Stimulated activated naive CD8-positive, alpha-beta T cell treated with anti-CD3 and anti-CD28 coated beads, Interleukin-15, amount 100 ng/mL, for 72 hours (primary cell): Measurements from ENCODE around the gene ETDA.

Source experiments
- ATAC-seq: fragments of 150-1000 bp; cut with Tn5 transposase; 2 replicates; pipeline ENCODE4 v1.10.0; 2021; ENCODE audit warnings: mild to moderate bottlenecking, moderate library complexity
- DNase-seq, 2 donors: peaks; one replicate each; pipeline ENCODE4 v3.0.0; 2021 to 2022
- H3K27ac Mint-ChIP-seq, 2 donors: one replicate each; pipeline ENCODE4 v1.8.0; 2022; ENCODE audit warnings: mild to moderate bottlenecking in 2 of 2, mixed read lengths in 2 of 2, moderate library complexity in 2 of 2
- H3K27me3 Mint-ChIP-seq: one replicate; pipeline ENCODE4 v1.8.0; 2022; ENCODE audit warnings: mixed read lengths
- H3K4me1 Mint-ChIP-seq: one replicate; pipeline ENCODE4 v1.8.0; 2022; ENCODE audit warnings: mild to moderate bottlenecking, mixed read lengths
- H3K4me3 Mint-ChIP-seq, 2 donors: one replicate each; pipeline ENCODE4 v1.8.0; 2022; ENCODE audit warnings: mild to moderate bottlenecking in 2 of 2, mixed read lengths in 2 of 2, moderate library complexity in 1 of 2
- H3K9me3 Mint-ChIP-seq, 2 donors: one replicate each; pipeline ENCODE4 v1.8.0; 2022; ENCODE audit warnings: mixed read lengths in 2 of 2

Gene ETDA

GRCh38 chrX:135302269-135302873, 50.5 kb downstream of the ETDA start:
- Mint-ChIP-seq H3K27me3 (no peaks in the 10 kb centered on the region), H3K9me3 (no peaks in the 10 kb centered on the region), H3K27ac (no peak overlapping the region), H3K4me1 (no peaks in the 10 kb centered on the region), H3K4me3 (no peak overlapping the region)
- ATAC-seq (no peak), DNase-seq (no peak)
